Activated T-helper 1 cell treated with anti-CD3 and anti-CD28 coated beads, Interleukin-2, amount 50 U/mL, for 16 hours (primary cell): ENCODE data around the gene IFFO2.

Experiments used
- DNase-seq, 2 donors: peaks; one replicate each; pipeline ENCODE4 v3.0.0-alpha.2; 2020; ENCODE audit warnings: low read depth in 1 of 2, low spot score in 1 of 2

IFFO2 gene

DNA sequence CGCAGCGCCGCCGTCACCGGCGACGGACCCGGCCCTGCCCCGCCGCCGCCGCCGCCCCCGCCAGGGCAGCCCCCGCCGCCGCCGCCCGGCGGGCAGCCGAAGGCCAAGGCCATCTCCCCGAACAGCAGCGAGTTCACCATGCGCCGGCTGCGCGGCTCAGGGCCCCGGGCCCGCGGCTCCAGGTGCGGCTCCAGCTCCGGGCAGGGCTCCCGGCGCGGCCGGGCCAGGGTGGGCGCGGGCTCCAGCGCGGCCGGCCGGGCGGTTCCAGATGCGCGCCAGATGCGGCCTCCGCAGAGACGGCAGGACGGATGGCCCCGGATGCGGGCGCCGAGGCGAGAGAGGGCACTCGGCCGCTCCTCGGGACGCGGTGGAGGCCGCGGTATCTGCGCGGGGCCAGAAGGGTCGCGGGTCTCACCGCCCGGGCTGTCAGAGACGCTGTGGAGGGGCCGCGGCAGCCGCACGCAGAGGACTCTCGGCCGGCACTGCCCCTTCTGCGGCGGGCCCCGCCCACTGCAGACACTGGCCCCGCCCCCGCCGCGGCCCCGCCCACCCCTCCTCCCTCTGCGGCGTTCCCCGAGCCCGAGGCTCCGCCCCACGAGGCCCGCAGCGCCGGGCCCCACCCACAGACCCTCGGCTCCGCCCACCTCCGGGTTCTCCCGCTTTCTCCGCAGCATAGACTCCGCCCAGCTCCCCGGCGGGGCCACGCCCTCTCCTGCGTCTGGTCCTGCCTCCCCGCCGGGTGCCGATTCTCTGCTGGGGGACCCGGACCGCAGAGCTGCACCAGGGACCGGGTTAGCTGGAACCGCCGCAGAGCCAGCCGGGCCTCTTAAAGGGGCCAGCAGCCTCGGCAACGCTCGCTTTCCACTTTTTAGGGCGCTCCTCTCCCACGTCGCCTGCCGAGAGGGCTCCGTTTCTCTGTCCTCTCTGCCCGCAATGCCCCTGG is at the start of gene IFFO2:
Gene IFFO2, minus strand, starts transcription at position 484 of the 943 bp plus-strand sequence. Its CDS starts 344 bp downstream, at position 140.
- peak; percentile 97 to 98 for DNase-seq

DNA sequence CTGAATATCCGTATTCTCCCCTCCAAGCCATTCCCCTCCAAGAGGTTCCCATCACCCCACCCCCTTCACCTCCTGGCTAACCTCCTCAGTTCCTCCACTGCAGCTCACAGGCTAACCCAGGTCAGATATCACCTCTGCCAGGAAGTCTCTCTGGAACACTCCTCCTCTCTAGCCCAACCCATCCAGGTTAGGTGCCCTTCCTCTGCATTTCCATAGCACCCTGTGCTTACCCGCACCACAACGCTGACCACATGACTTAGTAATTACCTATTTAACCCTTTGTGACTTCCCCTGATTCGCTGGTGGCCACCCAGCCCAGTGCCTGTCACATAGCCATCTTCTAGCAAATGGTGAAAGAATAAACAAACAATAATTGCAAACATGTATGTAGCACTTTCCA is 49.5 kb upstream of the IFFO2 start:
- DNase-seq: no peak

DNA sequence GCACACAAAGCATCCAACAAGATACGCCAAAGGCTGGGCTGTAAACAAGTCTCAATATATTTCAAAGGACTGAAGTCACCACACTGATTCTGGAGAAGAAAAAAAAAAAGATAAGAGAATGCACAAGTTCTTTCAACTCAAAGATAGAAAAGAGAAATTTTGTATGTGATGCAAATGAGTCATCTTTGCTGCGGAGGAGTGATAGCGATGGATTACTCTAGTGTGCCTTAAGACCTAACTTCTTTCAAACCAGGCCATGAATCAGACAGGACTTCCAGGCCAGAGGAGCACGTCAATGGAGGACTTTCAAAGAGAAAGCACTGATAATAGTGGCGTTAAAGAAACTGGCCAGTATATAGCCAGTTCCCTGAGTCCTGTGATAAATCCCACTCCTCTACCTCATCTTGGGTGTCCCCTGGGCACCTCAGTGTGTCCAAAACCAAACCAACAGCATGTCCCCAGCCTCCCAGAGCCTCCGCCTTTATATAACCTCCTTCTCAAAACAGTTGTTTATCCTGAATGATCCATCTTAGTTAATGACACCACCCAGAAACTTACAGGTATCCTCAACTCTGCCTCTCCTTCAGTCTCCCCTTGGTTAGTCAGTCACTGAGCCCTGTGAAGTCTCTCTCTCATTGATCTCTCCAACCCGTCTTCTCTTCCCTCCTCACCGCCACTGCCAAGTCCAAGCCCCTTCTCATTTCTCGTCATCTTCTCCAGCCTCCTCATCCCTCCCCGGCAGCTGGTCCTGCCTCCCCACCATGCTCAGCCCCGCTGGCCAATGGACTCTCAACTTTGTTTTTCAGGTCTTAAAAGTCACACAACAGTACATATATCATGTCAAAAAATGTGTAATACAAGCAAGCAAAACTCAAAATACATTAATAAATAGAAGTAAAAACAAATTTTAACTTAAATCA is 47.2 kb upstream of the IFFO2 start:
- no peak for DNase-seq

DNA sequence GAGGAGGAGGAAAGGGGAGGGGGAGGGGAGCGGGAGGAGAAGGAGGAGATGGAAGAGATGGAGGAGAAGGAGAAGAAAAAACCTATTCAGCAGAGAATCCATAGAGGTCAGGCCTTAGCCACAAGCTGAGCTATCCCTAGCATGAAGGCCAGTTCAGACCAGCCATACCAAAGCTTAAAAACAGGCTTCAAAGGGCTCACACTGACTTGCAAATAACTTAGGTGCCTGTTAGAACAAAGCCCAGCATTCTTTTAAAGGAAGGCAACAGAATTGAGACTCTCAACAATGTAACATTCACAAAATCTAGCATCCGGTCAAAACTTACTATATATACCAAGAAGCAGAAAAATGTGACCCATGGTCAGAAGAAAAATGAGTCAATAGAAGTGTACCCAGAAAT is 43.6 kb upstream of the IFFO2 start:
- no peak for DNase-seq

DNA sequence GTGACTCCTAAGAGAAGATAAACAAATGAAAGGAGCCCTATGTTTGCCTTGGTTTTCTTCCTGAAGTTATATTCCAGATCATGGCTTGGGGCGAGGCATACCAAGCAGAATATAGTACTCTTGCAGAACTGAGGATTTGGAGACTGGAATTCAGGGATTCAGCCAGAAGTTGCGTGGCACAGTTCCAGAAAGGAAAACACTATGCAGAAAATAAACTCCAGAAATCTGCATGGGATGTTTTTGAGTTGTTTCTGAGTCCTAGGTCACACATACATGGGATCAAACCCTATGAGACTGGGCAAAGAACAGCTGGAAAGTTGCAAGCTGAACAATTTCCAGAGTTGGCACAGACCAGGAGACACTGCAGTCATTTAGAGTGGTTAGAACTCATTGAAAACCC is 42.9 kb upstream of the IFFO2 start:
- DNase-seq: no peak

DNA sequence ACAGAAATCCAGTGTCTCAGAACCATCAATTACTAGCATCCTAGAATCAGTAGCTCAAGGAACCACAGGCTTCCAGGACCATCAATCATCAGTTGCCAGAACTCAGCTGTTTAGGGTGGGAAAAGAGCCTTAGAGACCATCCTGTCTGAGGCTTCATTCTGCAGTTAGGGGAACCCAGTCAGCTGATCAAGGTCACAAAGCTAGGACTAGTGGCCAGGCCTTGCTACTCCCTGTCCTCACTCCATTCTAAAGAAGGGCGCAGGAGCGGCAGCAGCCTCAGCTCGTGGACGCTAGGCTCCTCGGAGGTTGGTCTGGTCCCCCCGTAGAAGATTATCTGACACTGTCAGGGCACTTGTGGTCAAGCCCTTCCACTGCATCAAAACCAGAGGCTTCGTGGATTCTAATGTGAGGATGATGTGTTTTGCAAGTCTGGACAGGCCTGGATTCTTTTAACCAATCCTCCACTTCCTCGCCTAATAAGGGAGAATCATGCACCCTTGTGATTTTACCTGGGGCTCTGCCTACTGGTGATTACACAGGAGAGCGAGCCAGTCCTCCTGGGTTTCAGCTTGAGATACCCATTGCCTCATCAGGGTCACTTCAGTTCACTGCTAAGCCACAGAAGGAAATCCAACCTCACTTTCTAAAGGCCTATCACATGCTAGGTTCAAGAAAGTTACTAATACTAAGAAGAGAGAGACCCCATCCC is 41.7 kb upstream of the IFFO2 start:
- DNase-seq: no peak

DNA sequence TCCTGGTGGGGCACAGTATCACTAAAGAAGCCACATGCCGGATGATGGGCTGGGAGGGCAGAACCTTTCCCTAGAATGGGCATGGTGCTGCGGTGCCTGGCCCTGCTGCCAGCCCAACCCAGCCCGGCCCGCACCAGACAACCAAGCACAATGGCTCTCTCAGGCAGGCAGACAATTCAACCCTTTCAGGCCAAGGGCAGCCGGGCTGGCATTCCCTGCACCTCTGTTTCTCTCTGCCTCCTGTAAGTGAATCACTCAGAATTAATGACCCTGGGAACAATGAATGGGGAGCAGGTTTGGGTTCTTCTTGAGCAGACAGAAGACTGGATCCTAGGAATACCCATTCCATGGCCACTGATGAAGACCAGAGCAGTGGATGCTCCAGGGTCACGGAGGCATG is 41.0 kb upstream of the IFFO2 start:
- DNase-seq: no peak

DNA sequence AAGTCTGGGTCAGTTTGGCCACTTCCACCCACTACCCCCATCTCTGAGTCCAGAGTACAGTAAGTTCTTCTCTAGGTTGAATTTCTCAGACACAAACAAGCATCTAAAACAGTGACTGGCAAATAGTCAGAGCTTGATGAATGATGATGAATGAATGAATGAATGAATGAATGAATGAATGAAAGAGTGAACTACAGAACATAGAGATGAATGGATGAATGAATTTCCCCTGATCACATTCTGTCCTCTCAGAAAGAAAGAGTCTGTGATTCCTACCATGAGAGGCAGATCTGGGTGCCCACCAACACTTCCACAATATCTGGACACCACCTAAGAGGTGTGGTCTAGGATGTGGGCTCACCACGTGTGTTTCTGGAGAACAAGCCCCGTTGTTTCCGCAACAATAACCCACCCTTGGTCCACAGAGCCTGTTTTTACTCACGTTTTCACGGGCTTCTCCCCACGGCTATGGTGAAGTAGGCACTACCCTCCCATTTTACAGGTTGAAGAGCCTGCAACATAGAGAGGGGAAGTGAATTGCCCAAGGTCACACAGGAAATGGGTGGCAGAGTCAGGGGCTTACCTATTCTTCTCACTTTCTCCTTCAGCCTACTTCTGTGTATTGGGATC is 40.2 kb upstream of the IFFO2 start:
- DNase-seq: no peak

DNA sequence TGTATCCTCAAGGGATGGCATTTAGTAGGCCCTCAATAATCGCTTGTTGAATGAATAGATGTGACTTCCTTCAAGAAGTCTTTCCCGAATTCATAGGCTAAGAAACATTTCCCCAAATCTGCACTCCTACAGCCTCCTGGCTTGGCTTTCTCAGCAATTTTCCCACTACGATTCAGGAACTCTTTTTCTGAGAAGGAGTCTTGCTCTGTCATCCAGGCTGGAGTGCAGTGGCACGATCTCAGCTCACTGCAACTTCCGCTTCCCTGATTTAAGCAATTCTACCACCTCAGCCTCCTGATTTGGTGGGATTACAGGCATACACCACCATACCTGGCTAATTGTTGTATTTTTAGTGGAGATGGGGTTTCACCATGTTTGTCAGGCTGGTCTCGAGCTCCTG is 37.9 kb upstream of the IFFO2 start:
- no peak for DNase-seq

DNA sequence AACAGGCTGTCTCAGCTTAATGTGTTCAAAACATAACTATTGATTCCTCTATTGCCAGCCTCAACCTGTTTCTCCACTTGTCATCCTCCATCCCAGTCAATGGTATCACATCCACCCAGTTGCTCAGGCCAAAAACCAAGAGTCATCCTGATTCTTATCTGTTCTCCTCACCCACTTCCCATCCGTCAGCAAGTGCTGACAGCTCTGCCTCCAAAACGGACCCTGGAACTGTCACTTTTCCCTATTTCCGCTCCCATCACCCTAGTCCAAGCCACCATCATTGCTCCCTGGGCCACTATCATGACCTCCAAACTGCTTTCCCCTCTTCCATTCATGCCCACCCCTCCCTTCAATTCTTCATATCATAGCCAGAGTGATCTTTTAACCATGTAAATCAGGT is 36.2 kb upstream of the IFFO2 start:
- no peak for DNase-seq

DNA sequence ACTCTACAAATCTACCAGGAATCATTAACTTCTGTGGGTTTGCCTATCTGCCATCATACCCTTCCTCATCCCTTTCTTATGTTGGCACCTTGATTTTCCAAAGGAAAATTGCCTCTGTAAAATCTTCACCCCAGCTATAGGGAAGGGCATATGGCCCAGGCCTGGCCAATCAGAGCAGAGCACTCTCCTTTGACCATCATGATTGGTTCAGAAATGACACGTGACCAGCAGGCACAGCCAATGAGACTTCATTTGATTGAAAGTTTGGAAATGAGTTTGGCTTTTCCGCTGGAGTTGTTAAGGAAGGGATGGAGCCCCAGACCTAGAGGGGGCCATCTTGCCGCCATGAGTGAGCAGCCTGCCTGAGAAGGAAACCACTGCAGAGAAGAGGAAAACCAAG is 35.1 kb upstream of the IFFO2 start:
- DNase-seq: no peak

DNA sequence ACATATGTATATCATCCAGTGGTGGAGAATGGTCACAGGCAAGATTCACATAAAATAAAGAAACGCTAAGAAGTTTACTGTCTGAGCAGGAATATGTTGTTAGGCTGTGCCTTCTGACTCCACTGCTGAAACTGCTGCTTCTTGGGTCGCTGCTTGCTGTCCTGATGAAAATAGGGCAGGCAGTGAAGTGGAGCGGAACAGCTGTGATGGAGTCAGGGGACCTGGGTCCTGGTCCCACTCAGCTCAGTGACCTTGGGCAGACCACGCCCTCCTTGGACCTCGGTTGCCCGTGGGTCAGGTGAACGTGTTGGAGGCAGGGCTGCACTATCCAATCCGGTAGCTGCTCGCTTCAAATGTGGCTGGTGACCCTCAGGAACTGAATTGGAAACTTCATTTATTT is 33.4 kb upstream of the IFFO2 start:
- no peak for DNase-seq

DNA sequence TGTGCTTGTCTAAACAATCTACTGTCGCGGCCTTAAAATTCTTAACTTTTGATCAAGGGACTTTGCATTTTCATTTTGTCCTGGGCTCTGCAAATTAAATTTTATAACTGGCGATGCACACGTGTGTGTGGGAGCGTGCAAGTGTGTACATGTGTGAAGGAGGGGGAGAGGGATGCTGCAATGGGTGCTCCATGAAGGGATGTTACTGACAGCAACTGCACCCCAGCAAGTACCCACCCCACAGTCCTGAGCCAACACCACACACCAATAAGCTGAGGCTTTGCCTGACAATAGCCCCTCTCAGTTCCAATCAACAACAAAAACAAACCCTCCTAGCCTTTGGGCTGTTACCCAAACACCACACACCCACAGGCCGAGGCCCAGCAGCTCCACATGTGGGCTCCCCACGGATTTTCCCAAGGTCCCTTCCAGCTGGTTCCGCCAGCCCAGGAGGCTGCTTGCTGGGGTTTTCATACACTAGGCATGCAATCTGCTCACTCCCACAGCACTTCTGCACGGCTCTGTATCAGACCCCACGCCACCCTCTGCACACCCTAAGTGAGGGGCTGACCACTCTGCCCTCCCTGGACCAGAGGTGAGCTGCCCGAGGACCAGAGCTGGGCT is 32.8 kb upstream of the IFFO2 start:
- no peak for DNase-seq

DNA sequence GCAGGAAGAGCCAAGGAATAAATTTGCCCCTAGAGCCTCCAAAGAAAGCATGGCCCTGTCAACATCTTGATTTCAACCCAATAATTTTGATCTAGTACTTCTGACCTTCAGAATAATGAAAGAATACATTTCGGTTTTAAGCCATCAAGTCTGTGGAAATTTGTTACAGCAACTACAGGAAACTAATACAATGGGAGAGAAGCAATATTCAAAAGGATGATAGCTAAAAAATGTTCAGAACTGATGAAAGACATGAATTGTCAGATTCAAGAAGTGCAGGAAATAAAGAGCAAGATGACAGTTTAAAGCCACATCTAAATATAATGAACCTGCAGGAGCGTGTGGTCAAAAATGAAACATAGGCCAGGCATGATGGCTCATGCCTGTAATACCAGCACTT is 24.8 kb upstream of the IFFO2 start:
- DNase-seq: no peak

DNA sequence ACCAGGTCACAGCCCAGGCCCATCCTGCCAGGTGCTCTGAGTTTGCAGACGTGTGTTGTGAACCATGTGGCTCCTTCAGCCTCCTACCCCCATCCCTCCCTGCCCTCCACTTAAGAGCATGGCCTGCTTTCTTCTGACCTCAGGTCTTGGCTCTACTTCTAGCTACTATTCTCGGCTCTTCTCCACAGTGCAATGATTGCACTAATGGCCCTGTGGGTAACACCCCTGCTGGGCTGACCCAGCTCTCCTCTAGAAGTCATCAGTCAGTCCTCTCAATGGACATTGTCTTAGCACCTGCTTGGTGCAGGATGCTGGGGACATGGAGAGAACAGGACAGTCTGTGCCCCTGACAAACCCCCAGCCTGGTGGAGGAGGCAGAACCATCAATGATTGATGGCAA is 22.2 kb upstream of the IFFO2 start:
- no peak for DNase-seq

DNA sequence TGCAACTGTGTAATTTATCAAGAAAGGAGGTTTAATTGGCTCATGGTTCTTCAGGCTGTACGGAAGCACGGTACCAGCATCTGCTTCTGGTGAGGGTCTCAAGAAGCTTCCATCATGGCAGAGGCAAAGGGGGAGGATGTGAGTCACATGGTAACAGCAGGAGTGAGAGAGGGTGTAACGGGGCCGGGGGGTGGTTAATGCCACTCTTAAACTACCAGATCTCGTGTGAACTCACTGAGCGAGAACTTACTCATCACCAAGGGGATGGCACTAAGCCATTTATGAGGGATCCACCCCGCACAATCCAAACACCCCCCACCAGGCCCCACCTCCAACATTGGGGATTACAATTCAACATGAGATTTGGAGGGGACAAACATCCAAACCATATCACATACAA is 21.0 kb upstream of the IFFO2 start:
- no peak for DNase-seq

DNA sequence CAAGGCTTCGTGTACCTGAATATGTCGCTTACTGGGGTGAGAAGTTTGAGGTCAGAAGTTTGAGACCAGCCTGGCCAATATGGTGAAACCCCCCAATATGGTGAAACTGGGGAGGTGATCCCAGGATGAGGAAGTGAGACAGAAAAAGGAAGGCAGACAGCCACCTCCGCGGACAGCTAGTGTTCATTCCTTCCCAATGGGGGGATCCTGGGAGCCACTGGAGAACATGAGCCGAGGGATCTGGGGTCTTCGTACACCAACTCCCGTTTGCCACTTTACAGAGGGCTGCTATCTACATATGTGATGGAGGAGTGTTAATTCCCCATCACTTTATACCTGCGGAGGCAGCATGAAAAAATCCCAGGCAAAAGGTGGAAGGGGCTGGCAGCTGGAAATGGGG is 19.6 kb upstream of the IFFO2 start:
- no peak for DNase-seq

DNA sequence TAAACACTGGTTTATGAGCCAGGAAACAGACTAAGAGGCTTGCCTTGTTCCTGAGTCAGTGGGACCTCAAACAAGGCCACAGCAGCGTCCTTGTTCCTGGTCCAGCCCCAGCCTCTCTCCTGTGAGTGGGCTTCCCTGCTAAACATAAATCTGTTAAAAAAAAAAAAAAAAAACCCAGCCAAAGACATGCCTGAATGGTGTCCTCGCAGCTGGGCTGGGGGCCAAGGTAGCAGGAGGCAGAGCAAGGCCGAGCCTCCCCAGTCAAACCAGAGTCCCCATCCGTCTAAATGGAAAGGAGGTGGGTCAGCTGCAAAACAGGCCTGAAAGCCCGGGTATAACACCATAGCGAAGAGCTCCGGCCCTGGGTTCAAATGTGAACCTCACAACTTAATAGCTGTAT is 18.1 kb upstream of the IFFO2 start:
- DNase-seq: no peak

DNA sequence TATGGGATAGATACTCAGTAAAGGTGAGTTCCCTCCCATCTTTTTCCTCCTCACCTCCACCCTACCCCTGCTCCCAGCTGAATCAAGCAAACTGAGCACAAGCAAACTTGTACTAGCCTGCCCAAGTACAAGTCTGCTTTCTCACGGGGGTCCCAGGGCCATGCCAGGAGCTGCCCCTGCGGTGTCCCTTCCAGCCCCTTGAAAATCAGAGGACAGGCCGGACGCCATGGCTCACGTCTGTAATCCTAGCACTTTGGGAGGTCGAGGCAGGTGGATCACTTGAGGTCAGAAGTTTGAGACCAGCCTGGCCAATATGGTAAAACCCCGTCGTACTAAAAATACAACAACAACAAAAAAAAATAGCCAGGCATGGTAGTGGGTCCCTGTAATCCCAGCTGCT is 17.5 kb upstream of the IFFO2 start:
- no peak for DNase-seq

DNA sequence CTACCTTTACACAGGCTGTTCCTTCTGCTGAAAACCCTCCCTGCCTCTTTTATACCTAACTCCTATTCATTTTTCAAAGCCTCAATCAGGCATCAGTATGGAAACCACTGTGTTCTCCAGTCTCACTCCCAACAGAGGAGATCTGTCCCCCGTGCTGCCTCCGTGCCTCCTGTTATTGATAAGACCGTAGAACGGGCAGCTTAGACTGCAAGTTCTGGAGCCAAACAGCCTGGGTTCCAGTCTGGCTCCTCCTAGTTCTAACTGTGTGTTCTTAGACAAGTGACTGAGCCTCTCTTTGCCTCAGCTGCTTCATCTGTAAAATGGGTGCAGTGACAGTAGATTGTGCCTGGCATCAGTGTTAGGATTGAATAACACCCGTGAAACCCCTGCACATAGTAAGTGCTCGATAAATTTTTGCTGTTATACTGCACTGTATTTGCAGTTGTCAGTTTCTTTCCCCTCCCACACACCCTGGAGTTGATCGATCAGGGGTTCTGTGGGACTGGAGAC is 17.0 kb upstream of the IFFO2 start:
- no peak for DNase-seq
